Coronary artery (tissue), 2 donors: Measurements from ENCODE around the gene OR5H2.
"Not testable (repeated sequence)": the region's sequence is repeated elsewhere in the genome, so short reads cannot be mapped to it uniquely, and the experiment has no call there.

Experiments used
- DNase-seq: peaks from one replicate; pipeline ENCODE4 v3.0.0-alpha.2; 2017; ENCODE audit warnings: low spot score
- H3K27ac ChIP-seq, 2 donors: fragments of 200-600 bp; sonication (generic); one replicate each; pipeline ENCODE4 v1.5.1; 2016 to 2019
- H3K4me3 ChIP-seq: fragments of 200-600 bp; sonication (generic); 2 replicates; pipeline ENCODE4 v1.5.1; 2016; ENCODE audit warnings: mild to moderate bottlenecking, moderate library complexity
- CTCF ChIP-seq: fragments of 200-600 bp; sonication (generic); IDR thresholded peaks from one replicate; pipeline ENCODE4 v1.5.1; 2019; ENCODE audit warnings: antibody characterized with exemption

Gene OR5H2

GRCh38 chr3:98282205-98282604 is at the start of gene OR5H2:
Gene OR5H2, plus strand, starts transcription at chr3:98282505. Its CDS starts 398 bp downstream, at chr3:98282903.
- no peak for DNase-seq
- TF ChIP-seq CTCF, result no peak
- Histone ChIP-seq H3K4me3 (no peak within 1 kb of the TSS), H3K27ac (no peak within 1 kb of the TSS)

- DNase-seq, result no peak
- Histone ChIP-seq H3K4me3 (no peak overlapping the region), H3K27ac (no peak overlapping the region)
- TF ChIP-seq CTCF, result no peak
Observed at GRCh38 chr3:98233468-98233867, 48.8 kb upstream of the OR5H2 start.

- Histone ChIP-seq H3K27ac (no peak overlapping the region), H3K4me3 (no peak overlapping the region)
- no peak for TF ChIP-seq CTCF
- no peak for DNase-seq
Observed at GRCh38 chr3:98240131-98240530, 42.2 kb upstream of the OR5H2 start.

- Histone ChIP-seq H3K4me3 (no peak overlapping the region), H3K27ac (no peak overlapping the region)
- TF ChIP-seq CTCF, result no peak
- DNase-seq, result no peak
Observed at GRCh38 chr3:98242155-98242554, 40.1 kb upstream of the OR5H2 start.

- no peak overlapping the region for H3K4me3 ChIP-seq
- H3K27ac ChIP-seq, result no peak overlapping the region
- TF ChIP-seq CTCF, result no peak
- no peak for DNase-seq
Observed at GRCh38 chr3:98243843-98244242, 38.5 kb upstream of the OR5H2 start.

- TF ChIP-seq CTCF, result no peak
- no peak for DNase-seq
- Histone ChIP-seq H3K4me3 (no peak overlapping the region), H3K27ac (no peak overlapping the region)
Observed at GRCh38 chr3:98246142-98246541, 36.2 kb upstream of the OR5H2 start.

GRCh38 chr3:98256026-98256425 is 26.3 kb upstream of the OR5H2 start:
- DNase-seq, H3K4me3 ChIP-seq, H3K27ac ChIP-seq: not testable (repeated sequence)

- Histone ChIP-seq H3K4me3 (no peak overlapping the region), H3K27ac (no peak overlapping the region)
- no peak for TF ChIP-seq CTCF
- no peak for DNase-seq
Observed at GRCh38 chr3:98259707-98260106, 22.6 kb upstream of the OR5H2 start.
